Stimulated activated CD4-positive, alpha-beta T cell treated with anti-CD3 and anti-CD28 coated beads, TNF-alpha, amount 100 ng/mL, for 24 hours (primary cell): Measurements from ENCODE around the gene KDM3B.
A peak's percentile ranks its signal among the peaks of the same experiment; 100 is the strongest.
"Not testable (repeated sequence)": the region's sequence is repeated elsewhere in the genome, so short reads cannot be mapped to it uniquely, and the experiment has no call there.

ENCODE experiments used
- DNase-seq, 3 experiments: peaks; one replicate each; pipeline ENCODE4 v3.0.0-alpha.2; 2020; ENCODE audit warnings: low read depth in 3 of 3

Gene KDM3B

GRCh38 chr5:138350563-138350890 is 2.0 kb upstream of the KDM3B start:
- DNase-seq, result no peak

DNA sequence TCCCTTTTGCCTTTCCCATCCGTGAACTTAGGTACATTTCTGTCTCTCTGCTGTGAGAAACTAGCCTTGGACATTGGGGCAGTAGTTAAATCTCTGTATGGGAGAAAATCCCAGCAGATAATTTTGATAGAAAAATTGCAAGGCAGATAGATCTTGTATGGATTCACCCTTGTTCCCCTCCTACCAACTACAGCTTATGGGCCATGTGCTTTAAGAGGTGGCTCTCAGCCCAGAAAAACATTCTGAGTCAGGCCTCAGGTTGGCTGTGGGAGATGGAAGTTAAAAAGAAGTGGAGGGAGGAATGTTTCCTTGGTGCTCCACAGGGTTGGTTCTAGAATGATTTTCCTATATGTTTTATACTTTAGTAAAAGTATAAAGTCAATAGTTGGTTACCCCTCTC is 1.4 kb upstream of the KDM3B start:
- no peak for DNase-seq

DNA sequence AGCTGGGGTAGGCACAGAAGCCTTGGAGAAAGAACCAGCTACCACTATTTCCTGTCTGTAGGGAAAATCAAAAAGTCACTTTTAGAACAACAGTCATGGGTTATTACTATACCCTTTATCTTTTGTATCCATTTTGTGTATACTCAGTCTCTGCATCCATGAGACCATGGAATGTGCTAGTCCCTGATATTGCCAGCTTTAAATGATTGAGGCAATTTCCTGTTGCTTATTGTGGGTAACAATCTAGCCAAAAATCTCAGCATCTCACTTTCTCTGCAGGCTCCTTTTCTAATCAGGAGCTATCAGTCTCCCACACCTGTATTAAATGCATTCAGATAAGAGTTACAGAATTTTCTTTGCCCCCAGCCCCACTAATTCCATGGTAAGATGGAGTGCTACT is 968 bp upstream of the KDM3B start:
- DNase-seq, result no peak

GRCh38 chr5:138352722-138353559 is 456 bp downstream of the KDM3B start:
- DNase-seq, result peak; percentile 38 to 64 (median 38)

GRCh38 chr5:138353560-138354080 is 1.1 kb downstream of the KDM3B start:
- no peak for DNase-seq

DNA sequence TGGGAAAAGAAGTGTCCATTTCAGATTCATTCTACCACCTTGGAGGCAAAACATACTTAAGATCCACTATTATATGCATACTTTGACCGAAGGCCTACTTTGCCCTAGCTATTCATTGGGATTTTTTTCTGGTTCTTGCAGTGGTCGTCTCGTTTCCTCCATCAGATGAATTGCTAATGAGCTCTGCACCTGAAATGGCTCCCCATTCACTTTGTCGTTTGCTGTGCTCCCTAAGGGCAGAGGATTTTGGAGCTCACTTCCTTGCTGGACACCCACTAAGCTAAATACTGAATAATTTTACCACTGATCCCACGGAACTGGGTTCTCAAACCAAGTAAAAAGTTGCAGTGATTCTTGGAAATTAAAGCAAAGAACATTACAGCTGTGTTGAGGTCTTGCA is 1.9 kb downstream of the KDM3B start:
- no peak for DNase-seq

DNA sequence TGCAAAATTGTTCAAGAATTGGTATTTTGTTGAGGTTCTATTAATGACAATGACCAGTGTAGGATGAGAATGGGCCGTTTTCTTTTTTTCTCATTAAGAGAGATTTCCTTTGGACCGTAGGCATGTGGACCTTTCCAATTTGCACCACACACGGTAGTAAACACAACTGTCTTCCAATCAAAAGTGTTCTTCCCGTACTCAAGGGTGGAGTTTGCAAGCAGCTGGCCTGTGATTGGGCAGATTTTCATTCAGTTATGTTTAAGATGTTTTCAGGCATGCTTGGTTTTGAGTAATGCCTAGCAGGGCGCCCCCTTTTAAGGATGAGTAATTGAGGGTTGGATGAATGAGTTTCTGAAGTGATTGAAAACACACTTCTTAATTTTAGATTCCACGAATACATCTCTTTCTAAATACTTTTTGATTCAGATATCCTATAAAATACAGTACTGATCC is 2.5 kb downstream of the KDM3B start:
- DNase-seq, result peak in 2 of 3 experiments; percentile 40 to 48

GRCh38 chr5:138359621-138360020 is 7.1 kb downstream of the KDM3B start:
- DNase-seq, result no peak

DNA sequence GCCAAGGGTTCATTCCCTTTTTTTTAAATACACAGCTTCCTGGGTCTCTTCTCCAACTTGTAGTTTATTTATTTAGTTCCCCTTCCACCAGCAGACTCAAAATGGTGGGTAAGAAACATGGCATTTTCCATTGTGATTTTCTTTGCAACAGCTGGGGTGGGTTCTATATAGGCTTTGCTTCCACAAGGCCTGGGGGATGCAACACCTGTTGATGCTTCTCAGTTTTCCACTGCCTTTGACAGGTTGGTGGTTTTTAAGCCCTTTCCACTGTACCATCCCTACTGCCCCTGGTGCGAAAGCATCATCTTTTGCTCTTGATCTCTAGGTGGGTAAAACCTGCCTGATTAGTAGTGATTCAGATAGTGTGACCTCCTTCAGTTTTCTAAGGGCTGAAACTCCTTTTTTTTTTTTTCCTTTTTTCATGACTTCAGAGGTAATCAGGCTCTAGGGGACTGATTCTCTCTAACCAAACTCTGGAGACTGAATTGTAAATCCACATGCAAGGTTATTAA is 8.5 kb downstream of the KDM3B start:
- no peak for DNase-seq

DNA sequence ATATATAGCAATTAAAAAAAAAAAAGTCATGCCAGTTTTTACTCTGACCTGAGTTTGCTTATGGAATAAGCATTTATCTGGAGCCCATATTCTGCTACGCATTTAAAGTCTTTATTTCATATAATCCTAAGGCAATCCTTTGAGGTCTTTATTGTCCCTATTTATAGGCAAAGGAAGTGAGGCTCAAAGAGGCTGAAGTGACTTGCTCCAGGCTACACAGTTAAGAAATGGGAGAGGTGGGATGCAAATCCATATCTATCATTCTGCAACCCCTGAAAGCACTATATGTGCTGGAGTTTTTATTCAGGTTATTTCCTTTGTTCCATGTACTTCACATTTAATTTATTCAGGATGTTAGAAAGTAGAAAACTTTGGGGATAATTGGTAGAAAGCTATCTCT is 12.1 kb downstream of the KDM3B start:
- DNase-seq, result no peak

GRCh38 chr5:138366632-138367382 is 14.3 kb downstream of the KDM3B start:
- DNase-seq, result no peak

- DNase-seq, result no peak
Measured at GRCh38 chr5:138369261-138369660, 16.8 kb downstream of the KDM3B start.

DNA sequence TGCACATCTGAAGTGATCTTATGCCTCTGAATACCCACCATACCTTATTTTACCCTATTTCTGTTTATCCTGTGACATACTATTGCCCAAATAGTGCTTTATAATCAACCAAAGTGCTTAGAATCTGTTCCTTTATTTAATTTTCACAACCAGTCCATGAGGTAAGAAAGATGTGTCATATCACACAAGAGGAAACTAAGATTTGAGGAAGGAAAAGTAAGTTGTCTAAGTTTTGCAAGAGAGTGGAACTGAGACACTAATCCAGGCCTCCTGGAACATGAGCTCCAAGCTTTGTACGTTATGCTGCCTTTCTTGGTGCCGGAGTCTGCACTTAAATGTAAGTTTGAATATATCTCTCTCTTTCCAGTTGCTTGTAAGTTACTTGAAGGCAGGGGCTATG is 17.2 kb downstream of the KDM3B start:
- DNase-seq, result no peak

- DNase-seq, result no peak
Measured at GRCh38 chr5:138370537-138370936, 18.1 kb downstream of the KDM3B start.

DNA sequence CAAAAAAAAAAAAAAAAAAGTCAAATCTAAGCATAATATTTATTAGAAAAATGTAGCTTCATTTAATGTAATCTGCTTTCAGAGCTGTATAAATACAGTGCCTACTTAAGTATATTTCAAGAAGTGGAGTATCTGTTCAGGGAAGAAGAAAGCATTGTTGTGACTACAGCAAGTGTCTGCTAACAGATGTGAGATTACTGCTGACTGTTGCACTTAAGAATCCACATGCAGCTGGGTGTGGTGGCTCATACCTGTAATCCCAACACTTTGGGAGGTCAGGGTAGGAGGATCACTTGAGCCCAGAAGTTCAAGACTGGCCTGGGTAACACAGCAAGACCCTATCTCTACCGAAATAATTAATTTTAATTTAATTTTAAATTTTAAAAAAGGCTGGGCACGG is 19.0 kb downstream of the KDM3B start:
- DNase-seq, result no peak

- DNase-seq, result no peak
Measured at GRCh38 chr5:138372225-138372624, 19.7 kb downstream of the KDM3B start.

- DNase-seq, result no peak
Measured at GRCh38 chr5:138372653-138373052, 20.2 kb downstream of the KDM3B start.

DNA sequence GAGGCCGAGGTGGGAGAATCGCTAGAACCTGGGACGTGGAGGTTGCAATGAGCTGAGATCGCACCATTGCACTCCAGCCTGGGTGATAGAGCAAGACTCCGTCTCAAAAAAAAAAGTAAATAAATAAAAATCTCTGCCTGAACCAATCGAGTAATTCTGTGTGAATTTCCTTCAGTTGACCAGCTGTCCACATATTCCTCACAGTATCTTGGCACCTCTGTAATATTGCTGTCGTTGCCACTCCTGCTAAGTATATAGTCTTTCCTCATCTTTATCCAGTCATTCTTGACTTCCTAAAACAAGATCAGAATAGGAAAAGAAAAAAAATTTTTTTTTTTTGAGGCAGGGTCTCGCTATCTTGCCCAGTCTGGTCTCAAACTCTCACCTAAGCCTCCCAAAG is 29.9 kb downstream of the KDM3B start:
- DNase-seq, result no peak

- no peak for DNase-seq
Measured at GRCh38 chr5:138385660-138386059, 33.2 kb downstream of the KDM3B start.

- DNase-seq, result no peak
Measured at GRCh38 chr5:138386290-138386689, 33.8 kb downstream of the KDM3B start.

DNA sequence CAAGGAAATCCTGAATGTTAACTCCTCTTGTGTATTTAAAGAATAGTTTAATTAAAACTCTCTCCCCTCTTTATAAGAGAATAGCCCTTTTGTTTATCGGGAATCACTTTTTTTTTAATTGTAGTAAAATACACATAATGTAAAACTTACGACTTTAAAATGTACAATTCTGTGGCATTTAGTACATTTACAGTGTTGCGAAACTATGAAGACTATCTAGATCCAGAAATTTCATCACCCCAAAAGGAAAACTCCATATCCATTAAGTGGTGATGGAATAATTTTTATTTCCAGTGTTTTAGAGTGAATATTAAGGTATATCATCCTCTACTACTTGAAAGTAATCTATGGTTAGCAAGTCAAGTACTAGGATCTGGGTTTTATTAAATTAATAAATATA is 36.8 kb downstream of the KDM3B start:
- no peak for DNase-seq

DNA sequence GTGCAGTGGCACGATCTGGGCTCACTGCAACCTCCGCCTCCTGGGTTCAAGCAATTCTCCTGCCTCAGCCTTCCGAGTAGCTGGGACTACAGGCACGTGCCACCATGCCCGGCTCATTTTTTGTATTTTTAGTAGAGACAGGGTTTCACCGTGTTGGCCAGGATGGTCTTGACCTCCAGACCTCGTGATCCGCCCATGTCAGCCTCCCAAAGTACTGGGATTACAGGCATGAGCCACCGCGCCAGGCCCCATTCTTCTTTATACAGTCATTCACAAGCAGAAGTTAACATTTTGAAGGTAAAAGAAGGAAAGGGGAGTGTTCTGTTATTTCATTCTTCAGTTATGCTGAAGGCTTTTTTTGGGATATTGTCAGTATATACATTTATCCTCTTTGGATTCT is 37.4 kb downstream of the KDM3B start:
- not testable (repeated sequence) for DNase-seq

DNA sequence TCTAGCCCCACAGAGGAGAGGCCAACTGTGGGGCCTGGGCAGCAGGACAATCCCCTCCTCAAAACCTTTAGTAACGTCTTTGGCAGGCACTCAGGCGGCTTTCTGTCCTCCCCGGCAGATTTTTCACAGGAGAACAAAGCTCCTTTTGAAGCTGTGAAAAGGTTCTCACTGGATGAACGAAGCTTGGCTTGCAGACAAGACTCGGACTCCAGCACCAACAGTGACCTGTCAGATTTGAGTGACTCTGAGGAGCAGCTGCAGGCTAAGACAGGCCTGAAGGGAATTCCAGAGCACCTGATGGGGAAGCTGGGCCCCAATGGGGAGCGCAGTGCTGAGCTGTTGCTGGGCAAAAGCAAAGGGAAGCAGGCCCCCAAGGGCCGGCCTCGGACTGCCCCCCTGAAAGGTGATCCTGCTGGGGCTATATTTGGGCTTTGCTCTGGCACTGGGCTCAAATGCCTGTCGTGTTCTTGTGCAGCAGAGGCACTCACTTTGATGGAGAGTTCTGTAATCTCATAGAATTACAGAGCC is 39.4 kb downstream of the KDM3B start:
- DNase-seq, result no peak
